Measurements from ENCODE around the gene ARHGAP18. TPM values are rescaled to one million over a fixed set of nuclear protein-coding genes. Genes with fewer than 3 reads are reported as not detected.

Gene ARHGAP18
- total RNA-seq, 1 experiment from 2014 or later, result 2.4 TPM

- no peak overlapping the region for H2AFZ ChIP-seq (ENCODE audit: low read length)
- H3K23me2 ChIP-seq (ENCODE audit: insufficient read length, low read depth, low read length, poor library complexity, severe bottlenecking), result no peaks in the 10 kb centered on the region
- H2BK15ac ChIP-seq (ENCODE audit: low read depth, low read length), result no peak overlapping the region
- H4K20me1 ChIP-seq (ENCODE audit: control insufficient read depth, insufficient read depth, insufficient read length), result no peaks in the 10 kb centered on the region
- no peak overlapping the region for H3K4ac ChIP-seq (ENCODE audit: low read depth, low read length)
- no peaks in the 10 kb centered on the region for H3K27me3 ChIP-seq (ENCODE audit: insufficient read depth, low read length)
- no peak overlapping the region for H3K18ac ChIP-seq (ENCODE audit: insufficient read length, low read depth, low read length)
- no peak overlapping the region for H4K5ac ChIP-seq (ENCODE audit: insufficient read length, low read depth, low read length)
- Mint-ChIP-seq H3K36me3 (ENCODE audit: insufficient read depth in 1 of 3, low read depth in 3 of 3) (no peaks in the 10 kb centered on the region), H3K9me3 (no peaks in the 10 kb centered on the region), H3K4me3 (no peak overlapping the region), H3K4me1 (peaks cover 3 to 5% of the 10 kb centered on the region in 2 experiments; a peak in 2 of 4 replicates), H3K27ac (no peak overlapping the region), H3K27me3 (ENCODE audit: low read depth) (no peaks in the 10 kb centered on the region)
- no peaks in the 10 kb centered on the region for H3K9me3 ChIP-seq (ENCODE audit: control insufficient read depth, low read depth, low read length)
- no peak overlapping the region for H3K9ac ChIP-seq (ENCODE audit: extremely low read depth, insufficient read length, low read length)
- H2AK5ac ChIP-seq (ENCODE audit: insufficient read length, low read length), result no peak overlapping the region
- H3K4me1 ChIP-seq (ENCODE audit: insufficient read depth, low read length), result peaks cover 4% of the 10 kb centered on the region; the same call in 1 of the 2 replicates
- no peak overlapping the region for H2BK20ac ChIP-seq (ENCODE audit: low read depth, low read length, poor library complexity, severe bottlenecking)
- no peaks in the 10 kb centered on the region for H3K79me2 ChIP-seq (ENCODE audit: insufficient read depth, low read length)
- no peak overlapping the region for H3T11ph ChIP-seq (ENCODE audit: low read length)
- H2BK120ac ChIP-seq (ENCODE audit: low read depth, low read length, poor library complexity, severe bottlenecking), result no peak overlapping the region
- WGBS (ENCODE audit: extremely low coverage, insufficient read length, low lambda C conversion rate), result no CpG with 5 or more reads among the region's 2 CpGs
- H3K4me2 ChIP-seq (ENCODE audit: insufficient read depth, insufficient read length, low read length), result no peak overlapping the region
- H3K27ac ChIP-seq (ENCODE audit: insufficient read length, low read depth, low read length), result no peak overlapping the region
- TF ChIP-seq CTCF (conservative IDR thresholded peaks at IDR 0.05), result no peak
- no peak overlapping the region for H2BK12ac ChIP-seq (ENCODE audit: insufficient read length, low read depth, low read length)
- H4K8ac ChIP-seq (replicated peaks; ENCODE audit: insufficient read length, low read depth, low read length), result no peak overlapping the region
- no peak overlapping the region for H3K14ac ChIP-seq (ENCODE audit: insufficient read depth, low read length)
- H3K79me1 ChIP-seq (ENCODE audit: insufficient read depth, low read depth, low read length, poor library complexity, severe bottlenecking), result no peaks in the 10 kb centered on the region
- DNase-seq, result no peak
- H4K91ac ChIP-seq (ENCODE audit: insufficient read length, low read depth, low read length), result no peak overlapping the region
- H3K23ac ChIP-seq (ENCODE audit: insufficient read length, low read depth, low read length), result no peak overlapping the region
- no peak overlapping the region for H3K56ac ChIP-seq (ENCODE audit: insufficient read length, low read depth, low read length)
- no peak overlapping the region for H2BK5ac ChIP-seq (ENCODE audit: insufficient read length, low read length)
These were observed 58.7 kb downstream of the ARHGAP18 start for GRCh38 chr6:129651291-129651691.
